GM12891 (cell line): Measurements from ENCODE around the gene NFYA.

Experiments used
- POLR2A ChIP-seq: IDR thresholded peaks from 2 replicates; pipeline ENCODE4 v1.6.1; 2011; ENCODE audit warnings: low read depth, low read length, control low read depth
- POLR2AphosphoS5 ChIP-seq: IDR thresholded peaks from 2 replicates; pipeline ENCODE4 v1.6.1; 2011; ENCODE audit warnings: low read depth, low read length, control low read depth
- POU2F2 ChIP-seq: IDR thresholded peaks from 2 replicates; pipeline ENCODE4 v1.6.1; 2011; ENCODE audit warnings: low read depth, mild to moderate bottlenecking, control low read depth, low read length, moderate library complexity

DNA sequence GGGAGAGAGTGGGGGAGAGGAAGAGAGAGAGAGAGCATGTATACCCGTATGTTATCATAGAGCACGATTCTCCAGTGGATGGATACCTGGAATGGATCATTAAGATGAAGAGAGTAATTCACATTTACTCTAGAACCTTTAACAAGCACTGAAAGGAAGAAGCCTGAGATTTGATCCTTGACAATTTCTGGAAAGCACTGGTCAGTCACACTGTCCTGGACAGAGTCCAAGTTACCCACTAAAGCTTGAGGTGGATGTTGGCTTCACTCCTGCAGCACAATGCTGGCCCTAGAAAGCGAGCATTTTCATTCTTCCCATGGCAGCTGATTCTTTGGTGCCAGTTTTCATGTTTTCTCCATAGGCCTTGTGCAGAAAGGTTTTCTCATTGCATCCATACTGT lies 25.6 kb downstream of the NFYA start:
- TF ChIP-seq POLR2A (no peak), POU2F2 (no peak), POLR2AphosphoS5 (no peak)
